Measurements from ENCODE around the gene HES7. TPM values are rescaled to one million over a fixed set of nuclear protein-coding genes. Genes with fewer than 3 reads are reported as not detected.

Gene HES7
- total and polyA plus RNA-seq, 9 of the 15 experiments (the other 6 are each of a cell fraction or from before 2014, with no cell fraction given) = 0.03 to 1.7 (median 0.14) TPM; not detected in 1

- TF ChIP-seq REST (IDR thresholded peaks at IDR 0.05; ENCODE audit: borderline replicate concordance) (peak; percentile 65; the same call in 1 of the 2 replicates), REST (CRISPR knock-in tag; IDR thresholded peaks at IDR 0.05; ENCODE audit: low read depth) (no peak), ZBTB43 (CRISPR knock-in tag; IDR thresholded peaks at IDR 0.05) (no peak), ZNF668 (CRISPR knock-in tag; IDR thresholded peaks at IDR 0.05) (no peak), NCOA4 (IDR thresholded peaks at IDR 0.05; ENCODE audit: partially characterized antibody) (no peak), ILK (tag; IDR thresholded peaks at IDR 0.05; ENCODE audit: borderline replicate concordance, low read depth) (no peak), PML (IDR thresholded peaks at IDR 0.05; ENCODE audit: low read length) (no peak), IRF2 (CRISPR knock-in tag; IDR thresholded peaks at IDR 0.05) (no peak)
These were observed 44.4 kb downstream of the HES7 start (continued) for GRCh38 chr17:8079291-8080207.

All from K562 (cell line).